ENCODE data around the gene PHLDB1.
"Not testable (repeated sequence)": the region's sequence is repeated elsewhere in the genome, so short reads cannot be mapped to it uniquely, and the experiment has no call there.

DNA sequence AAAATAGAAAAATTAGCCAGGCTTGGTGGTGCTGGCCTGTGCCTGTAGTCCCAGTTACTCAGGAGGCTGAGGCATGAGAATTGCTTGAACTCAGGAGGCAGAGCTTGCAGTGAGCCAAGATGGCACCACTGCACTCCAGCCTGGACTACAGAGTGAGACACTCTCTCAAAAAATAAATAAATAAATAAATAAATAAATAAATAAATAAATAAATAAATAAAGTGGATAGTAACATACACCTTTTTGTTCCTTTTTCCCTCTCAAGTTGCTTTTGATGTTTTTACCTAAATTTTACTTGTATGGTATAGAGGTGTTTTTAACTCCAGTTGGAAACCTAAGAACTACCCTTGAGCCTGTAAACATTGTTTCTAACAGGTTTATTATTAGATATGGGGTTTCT, 29.4 kb upstream of the PHLDB1 start:
- TF ChIP-seq POLR2A (IDR thresholded peaks at IDR 0.05; ENCODE audit: low read depth, low read length); SPI1 (IDR thresholded peaks at IDR 0.05; ENCODE audit: low read depth, low read length); POLR2AphosphoS5 (IDR thresholded peaks at IDR 0.05; ENCODE audit: low read depth, low read length); TAF1 (IDR thresholded peaks at IDR 0.05; ENCODE audit: low read depth, low read length); PAX5 (IDR thresholded peaks at IDR 0.05; ENCODE audit: insufficient read depth, low read length, severe bottlenecking); POU2F2 (IDR thresholded peaks at IDR 0.05; ENCODE audit: low read depth, low read length): not testable (repeated sequence)

Measured in GM12891 (cell line).